NT2/D1 (cell line): ENCODE measurements around the gene NOS1.

Experiments used
- SUZ12 ChIP-seq: IDR thresholded peaks from 2 replicates; pipeline ENCODE4 v1.6.1; 2011; ENCODE audit not compliant: insufficient read length, insufficient read depth; ENCODE audit errors: extremely low read depth
- YY1 ChIP-seq: IDR thresholded peaks from 2 replicates; pipeline ENCODE4 v1.6.1; 2011; ENCODE audit not compliant: insufficient read length, insufficient read depth

GRCh38 chr12:117300174-117300573 lies 61.3 kb downstream of the NOS1 start:
- no peak for TF ChIP-seq SUZ12
- TF ChIP-seq YY1 = no peak
